H1 (cell line): ENCODE results near the gene GPR65. TPM values are rescaled to one million over a fixed set of nuclear protein-coding genes. Genes with fewer than 3 reads are reported as not detected.

Experiments
- ATF2 ChIP-seq: IDR thresholded peaks from 2 replicates; pipeline ENCODE4 v1.6.1; 2012; ENCODE audit warnings: low read length, inconsistent platforms
- BACH1 ChIP-seq: IDR thresholded peaks from 2 replicates; pipeline ENCODE4 v1.6.1; 2012; ENCODE audit warnings: low read length, improper control_type of control experiment
- HDAC2 ChIP-seq, 2 experiments: fragments of 300-600 bp in 1 of 2; sonication (generic) in 1 of 2; IDR thresholded peaks; 2 replicates each; pipeline ENCODE4 v1.6.1; 2011 to 2012; ENCODE audit warnings: low read depth in 2 of 2, low read length in 2 of 2, mild to moderate bottlenecking in 2 of 2, moderate library complexity in 2 of 2, borderline replicate concordance in 1 of 2, inconsistent platforms in 1 of 2
- HDAC6 ChIP-seq: IDR thresholded peaks from one replicate; pipeline ENCODE4 v1.7.1; 2012; ENCODE audit warnings: low read depth, mild to moderate bottlenecking, inconsistent platforms, low read length, moderate library complexity
- polyA plus RNA-seq, 7 experiments: library from polyadenylated mRNA; depleted of rRNA in 3 of 7; stranded (reverse) in 5 of 7; unstranded in 2 of 7; fragments of >200 nt in 5 of 7; fragments of 200-250 nt in 2 of 7; gene quantifications; 1 replicate in 5 of 7; 2 replicates in 1 of 7; 4 replicates in 1 of 7; pipeline versions ENCODE4 v1.2.1 to v1.2.3, GENCODE V29; 2011 to 2013; ENCODE audit warnings: missing spikeins in 2 of 7, mixed read lengths in 2 of 7
- total RNA-seq: library from RNA; stranded (reverse); fragmentation: NEBNext Ultra II Directional; extraction: Animal tissue kit (Norgen Biotek cat#: 25700); gene quantifications from 2 replicates; pipeline ENCODE4 v1.2.1, GENCODE V29; 2021

The GPR65 gene
- total and polyA plus RNA-seq, 2 of the 8 experiments (the other 6 are each of a cell fraction or from before 2014, with no cell fraction given): not detected

DNA sequence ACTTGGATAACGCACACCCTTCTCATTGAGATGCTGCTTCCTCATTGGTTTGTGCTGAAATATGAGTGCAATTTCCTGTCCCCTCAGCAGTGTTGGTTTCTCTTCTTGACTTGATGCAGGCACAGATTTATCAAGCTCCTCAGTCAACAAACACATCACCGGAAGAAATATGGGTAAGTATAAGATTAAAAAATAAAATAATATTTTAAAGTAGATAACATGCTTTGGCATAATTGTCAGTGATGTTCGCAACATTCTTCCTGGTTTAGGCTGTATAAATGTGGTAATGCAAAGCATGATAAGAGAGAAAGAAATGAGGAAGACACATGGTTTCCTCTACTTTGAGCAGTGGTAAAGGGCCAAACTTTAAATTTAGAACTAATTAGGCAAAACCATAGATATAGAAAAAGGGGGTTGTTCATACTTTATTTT is at the start of gene GPR65 (continued):
- TF ChIP-seq HDAC2 (IDR thresholded peaks at IDR 0.05; ENCODE audit: borderline replicate concordance in 1 of 2, low read depth in 2 of 2, low read length in 2 of 2) (no peak), BACH1 (no peak), HDAC6 (no peak), ATF2 (no peak)
- TF ChIP-seq, all 59 proteins: peak for 0
